ENCODE measurements around the gene IFITM5.

The IFITM5 gene

GRCh38 chr11:293852-294661 is 5.3 kb downstream of the IFITM5 start:
- no peak for DNase-seq

- no peak for DNase-seq
Observed at GRCh38 chr11:293271-293851, 6.0 kb downstream of the IFITM5 start.

GRCh38 chr11:292211-293121 is 6.9 kb downstream of the IFITM5 start:
- no peak for DNase-seq

- no peak for DNase-seq
Observed at GRCh38 chr11:291281-292210, 7.8 kb downstream of the IFITM5 start.

GRCh38 chr11:290621-291231 is 8.6 kb downstream of the IFITM5 start:
- no peak for DNase-seq

GRCh38 chr11:289712-290620 is 9.4 kb downstream of the IFITM5 start:
- no peak for DNase-seq

GRCh38 chr11:289398-289711 is 10.0 kb downstream of the IFITM5 start:
- peak; percentile 5 for DNase-seq

GRCh38 chr11:288478-289397 is 10.6 kb downstream of the IFITM5 start, which contains the start of gene PGGHG:
PGGHG (plus strand) TSS chr11:289126; CDS start chr11:289817, 691 bp downstream.
- peak; percentile 36 for DNase-seq

- DNase-seq: peak; percentile 33
Observed at GRCh38 chr11:287821-288477, 11.4 kb downstream of the IFITM5 start.

- peak; percentile 45 for DNase-seq
Observed at GRCh38 chr11:286977-287820, 12.1 kb downstream of the IFITM5 start.

GRCh38 chr11:285894-286220 is 13.5 kb downstream of the IFITM5 start:
- DNase-seq: no peak

GRCh38 chr11:285021-285893 is 14.1 kb downstream of the IFITM5 start:
- DNase-seq: peak; percentile 0

- peak; percentile 1 for DNase-seq
Observed at GRCh38 chr11:284105-285020, 15.0 kb downstream of the IFITM5 start.

GRCh38 chr11:283405-284104 is 15.8 kb downstream of the IFITM5 start:
- DNase-seq: no peak

- DNase-seq: no peak
Observed at GRCh38 chr11:282630-283360, 16.5 kb downstream of the IFITM5 start.
